Cerebellar cortex (tissue), 1 donor: Measurements from ENCODE around the gene FAM107A.

Experiments
- DNase-seq: peaks from one replicate; pipeline ENCODE4 v3.0.0-alpha.2; 2015; ENCODE audit warnings: low spot score

Gene FAM107A, protein sequence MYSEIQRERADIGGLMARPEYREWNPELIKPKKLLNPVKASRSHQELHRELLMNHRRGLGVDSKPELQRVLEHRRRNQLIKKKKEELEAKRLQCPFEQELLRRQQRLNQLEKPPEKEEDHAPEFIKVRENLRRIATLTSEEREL

DNA sequence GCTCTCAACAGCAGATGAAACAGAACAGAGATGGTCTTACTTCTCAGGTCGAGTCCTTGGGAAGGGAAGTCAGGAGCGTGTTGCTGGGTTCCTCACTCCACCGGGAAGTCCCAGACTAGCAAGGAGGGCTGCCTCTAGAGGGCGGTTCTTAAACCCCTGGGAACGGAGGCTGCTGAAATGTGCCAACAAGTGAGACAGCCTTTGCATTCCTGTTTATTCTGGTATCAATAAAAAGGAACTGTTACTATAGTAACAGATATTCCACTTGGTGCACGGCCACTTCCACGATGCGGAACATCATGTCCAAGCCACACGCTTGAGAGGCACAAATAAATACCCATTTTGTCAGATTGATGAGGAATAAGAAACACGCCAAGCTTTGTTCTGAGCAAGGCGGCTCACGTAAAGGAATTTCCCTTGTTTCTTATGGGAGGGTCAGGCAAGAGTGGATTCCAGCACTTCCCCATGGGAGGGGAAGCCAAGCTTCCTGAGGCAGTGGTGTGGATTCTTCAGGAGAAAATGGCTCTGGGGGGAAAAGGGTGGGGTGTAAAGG lies at the start of gene FAM107A:
Gene FAM107A, minus strand, starts transcription at position 123 of the 553 bp plus-strand sequence. CDS start 7,531 bp downstream, outside the sequence.
- DNase-seq, result peak; percentile 55

DNA sequence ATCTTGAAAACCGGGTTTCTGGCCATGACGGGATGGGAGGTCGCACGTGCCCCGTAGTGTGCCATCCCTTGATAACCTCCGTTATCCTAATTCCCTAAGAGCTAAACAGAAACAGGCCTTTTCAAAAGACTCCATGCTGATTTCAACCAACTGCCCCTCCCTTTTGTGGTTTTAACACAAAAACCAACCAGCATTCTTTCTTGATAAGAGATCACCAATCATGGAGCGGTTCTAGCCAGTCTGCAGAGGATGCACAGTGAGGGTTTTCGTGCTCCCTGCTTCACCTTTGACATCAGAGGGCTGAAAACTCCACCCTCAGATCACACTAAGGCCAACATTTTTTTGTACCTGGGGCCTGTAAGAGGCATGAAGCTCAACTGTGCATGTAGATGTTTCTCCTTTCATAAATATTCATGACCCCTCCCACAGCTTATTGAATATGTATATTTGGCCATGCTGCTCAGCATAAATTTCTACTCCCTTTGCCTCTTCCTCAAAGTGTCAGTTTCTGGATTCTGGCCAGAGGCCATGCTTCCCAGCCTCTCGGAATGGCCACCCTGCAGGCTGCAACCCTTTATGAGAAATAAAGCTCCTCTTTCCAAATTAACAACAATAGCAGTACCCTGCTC lies 48.1 kb upstream of the FAM107A start:
- DNase-seq, result no peak

DNA sequence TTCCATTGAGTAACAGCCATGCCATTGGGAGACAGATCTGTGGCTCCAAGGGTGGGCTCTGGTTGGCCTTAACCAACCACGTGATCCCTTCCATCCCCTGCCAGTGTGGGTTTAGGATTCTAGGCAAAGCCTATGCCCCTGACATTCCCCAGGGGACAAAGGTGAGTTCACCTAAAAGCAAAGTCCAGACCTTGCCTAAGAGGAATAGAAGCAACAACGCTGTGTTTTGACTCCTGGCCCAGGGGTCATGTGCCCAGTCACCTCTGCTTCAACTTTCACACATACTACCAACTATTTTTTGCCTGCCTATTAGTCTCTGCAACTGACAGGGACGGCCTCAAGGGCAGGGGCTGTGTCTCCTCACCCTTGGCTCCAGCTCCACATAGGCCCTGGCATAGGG lies 47.4 kb upstream of the FAM107A start:
- no peak for DNase-seq

DNA sequence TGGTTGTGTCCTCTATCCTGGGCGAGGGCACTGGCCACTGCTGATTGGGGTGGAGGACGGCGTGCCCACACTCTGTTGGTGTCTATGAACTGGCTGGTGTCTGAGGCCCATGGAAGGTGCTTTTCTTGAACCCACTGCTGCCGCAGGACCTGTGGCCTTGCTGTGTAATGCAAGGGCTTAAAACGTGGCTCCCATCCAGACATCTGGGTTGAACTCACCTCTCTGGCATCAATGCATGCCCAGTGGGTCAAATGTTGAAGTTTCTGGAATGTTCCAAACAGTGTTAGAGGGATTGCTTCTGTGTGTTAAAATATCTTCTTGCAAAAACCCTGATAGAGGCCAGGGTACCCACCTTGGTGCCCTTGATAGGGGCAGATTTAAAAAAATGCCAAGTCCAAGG lies 46.8 kb upstream of the FAM107A start:
- no peak for DNase-seq

DNA sequence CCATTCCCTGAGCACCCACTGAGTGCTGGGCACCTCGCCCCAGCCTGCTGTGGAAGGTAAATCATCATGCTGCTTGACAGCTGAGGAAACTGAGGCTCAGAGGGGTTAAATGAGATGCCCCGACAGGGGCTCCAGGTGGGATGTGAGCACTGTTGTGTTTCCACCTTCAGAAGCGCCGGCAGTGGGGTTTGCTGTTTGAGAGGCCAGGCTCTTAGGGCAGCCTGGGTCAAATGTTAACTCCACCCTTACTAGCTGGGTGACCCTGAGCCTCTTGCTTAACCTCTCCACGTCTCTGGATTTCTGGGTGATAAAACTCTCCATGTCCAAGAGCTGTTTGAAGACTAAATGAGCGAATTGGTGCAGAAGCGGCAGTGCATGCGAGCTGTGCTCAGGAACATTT lies 46.3 kb upstream of the FAM107A start:
- no peak for DNase-seq

DNA sequence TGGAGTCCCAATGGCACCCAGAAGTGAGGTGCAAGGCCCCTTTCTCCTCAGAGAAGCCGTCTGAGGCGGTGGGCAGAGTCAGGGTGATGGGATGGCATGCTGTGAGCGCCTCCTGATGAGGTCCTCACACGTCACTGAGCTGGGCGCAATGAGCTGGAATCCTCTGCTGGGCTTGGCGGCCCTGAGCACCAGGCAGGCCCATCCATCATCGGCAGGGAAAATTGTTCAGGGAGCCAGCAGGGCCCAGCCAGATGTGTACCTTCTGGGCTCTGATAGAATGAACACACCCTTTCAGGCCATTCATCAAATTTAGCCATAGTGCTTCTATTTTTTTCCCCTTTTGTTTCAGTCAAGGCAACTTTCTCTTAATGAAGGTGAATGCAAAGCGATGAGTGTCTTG lies 45.7 kb upstream of the FAM107A start:
- DNase-seq, result no peak

DNA sequence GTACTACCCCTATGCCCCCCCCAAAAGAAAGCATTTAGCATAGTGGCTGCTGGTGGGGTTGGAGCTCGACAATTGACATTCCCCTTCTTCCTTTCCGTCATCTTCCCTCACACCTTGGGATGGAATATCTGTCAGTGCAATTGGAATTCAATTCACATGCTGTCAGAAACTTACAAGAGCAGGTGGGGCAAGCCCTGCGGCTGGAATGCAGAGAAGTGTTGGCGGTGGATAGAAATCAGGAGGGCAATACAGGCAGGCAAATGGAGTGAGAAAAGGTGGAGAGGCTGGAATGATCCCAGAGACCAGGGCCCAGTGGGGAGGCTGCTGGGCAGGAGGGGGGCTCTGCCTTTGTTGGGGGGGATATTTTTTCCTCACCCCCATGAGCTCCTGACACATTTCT lies 45.2 kb upstream of the FAM107A start:
- no peak for DNase-seq

DNA sequence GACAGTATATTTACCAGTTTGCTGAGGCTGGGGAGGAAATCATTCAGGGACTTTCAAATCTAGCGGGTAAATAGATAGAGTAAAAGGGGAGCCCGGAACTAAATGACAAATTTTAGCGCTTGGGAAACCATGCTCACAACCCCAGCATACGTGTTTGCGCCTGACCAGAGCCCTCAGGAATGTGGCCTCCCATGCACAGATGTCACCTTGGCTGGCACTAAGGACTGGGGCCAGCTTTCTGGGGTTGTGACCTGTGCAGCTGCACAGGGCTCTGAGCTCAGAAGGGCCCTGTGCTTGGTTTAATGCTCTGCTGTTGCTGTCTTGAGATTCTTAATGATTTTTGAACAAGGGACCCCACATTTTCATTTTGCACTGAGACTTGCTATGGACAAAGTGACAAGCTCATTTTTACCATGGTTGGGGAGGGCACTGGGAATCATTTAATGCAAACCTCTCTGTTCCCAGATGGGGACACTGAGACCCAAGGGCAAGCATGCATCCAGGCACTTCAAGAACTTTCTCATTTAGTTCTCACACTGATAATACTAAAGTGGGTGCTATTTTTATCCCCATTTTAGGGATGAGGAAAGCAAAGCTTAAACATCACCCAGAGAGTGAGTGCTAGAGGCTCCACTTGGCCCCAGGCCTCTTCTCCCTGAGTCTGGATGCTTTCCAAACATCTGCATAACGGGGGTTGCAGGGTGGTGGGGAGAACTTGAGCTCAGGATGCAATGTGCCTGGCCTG lies 44.1 kb upstream of the FAM107A start:
- DNase-seq, result no peak

DNA sequence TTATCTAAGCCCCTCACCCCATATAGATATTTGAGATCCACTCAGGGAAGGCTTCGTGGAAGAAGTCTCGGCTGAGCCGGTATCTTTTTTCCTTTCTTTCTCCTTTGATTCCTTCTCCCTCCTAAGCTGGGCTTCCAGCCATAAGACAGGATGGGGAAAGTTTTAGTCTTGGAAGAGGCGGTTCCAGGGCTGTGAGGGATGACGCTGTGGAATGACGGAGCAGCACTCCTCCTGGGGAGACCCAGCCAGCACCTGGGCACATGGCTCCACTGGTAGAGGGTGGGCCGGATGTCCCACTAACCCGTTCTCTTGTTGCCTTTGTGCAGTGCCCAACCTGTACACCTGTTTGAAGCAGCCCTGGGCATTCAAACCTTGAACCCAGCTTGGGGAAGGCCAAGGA lies 43.2 kb upstream of the FAM107A start:
- no peak for DNase-seq

DNA sequence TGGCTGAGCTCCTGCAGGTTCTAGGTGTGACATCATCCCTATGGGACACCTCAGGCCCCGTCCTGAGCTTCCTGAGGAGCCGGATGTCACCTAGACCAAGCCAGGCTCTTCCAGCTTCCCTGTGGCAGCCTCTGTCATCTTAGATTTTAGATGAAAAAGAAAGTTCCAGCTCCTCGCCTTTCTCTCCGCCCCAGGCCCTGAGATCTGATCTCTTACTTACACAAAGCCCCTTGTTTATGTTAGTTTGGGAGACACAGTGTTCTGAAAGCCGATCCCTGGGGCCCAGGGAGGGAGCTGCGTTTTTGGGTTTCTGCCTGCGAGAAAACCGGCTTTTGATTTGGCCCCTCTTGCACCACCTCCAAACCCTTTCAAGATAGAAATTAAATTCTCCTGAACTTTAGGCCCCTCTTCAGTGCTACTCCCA lies 40.2 kb upstream of the FAM107A start:
- DNase-seq, result no peak

DNA sequence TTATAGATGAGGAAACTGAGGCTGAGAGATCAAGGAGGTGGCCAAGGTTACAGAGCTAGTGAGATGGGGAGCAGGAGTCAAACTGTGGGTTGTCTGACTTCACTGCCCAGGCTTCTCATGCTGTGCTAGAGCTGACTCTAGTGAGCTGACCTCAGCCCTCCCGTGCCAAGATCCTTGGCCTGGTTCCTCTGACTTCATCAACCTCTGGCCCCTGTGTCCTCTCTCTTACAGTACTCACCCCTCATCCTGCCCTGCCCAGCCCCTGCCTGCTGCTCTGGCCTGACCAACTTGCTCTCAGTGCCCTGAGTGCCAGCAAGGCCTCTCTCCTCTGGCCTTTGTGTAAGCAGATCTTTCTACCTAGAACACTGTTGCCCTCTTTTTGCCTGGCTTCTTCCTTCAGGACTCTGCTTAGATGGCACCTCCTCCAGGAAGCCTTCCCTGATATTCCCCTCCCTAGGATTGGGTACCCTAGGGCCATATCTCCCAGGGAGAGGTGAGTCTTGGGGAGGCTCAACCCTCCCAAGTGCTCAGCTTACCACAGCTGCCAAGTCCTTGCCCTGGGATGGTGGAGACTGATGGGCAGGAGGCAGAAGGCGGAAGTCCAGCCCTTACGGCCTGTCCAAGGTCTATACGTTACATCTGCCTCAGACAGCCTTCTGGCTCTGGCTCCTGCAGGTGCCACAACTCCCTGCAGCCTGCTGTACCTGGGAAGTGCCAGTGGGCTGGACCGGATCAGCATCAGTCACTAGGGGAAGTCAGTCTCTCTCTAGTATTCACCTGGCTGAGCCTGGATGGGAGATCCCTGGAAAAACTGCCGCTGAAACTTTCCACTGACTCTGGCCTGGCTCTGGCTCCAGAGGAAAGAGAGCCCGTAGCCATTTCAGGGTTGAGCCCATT lies 36.3 kb upstream of the FAM107A start:
- DNase-seq, result no peak

DNA sequence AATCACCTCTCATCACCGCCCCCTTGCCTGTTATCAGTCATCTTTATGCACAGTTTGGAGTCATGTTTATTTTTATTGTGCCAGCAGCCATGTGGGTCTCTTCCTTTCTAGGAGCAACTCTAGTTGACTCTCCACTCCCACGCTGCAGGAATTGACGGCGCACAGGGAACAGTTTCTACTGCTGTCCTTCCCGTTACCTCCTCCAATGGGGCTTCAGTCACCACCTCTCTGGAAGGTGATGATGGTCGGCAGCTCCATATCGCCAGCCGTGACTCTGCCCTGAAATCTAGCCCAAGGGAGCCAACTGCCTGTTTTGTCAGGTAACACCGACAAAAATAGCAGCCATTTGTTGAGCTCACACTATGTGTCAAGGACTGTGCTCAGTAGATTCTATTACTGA lies 35.6 kb upstream of the FAM107A start:
- no peak for DNase-seq

DNA sequence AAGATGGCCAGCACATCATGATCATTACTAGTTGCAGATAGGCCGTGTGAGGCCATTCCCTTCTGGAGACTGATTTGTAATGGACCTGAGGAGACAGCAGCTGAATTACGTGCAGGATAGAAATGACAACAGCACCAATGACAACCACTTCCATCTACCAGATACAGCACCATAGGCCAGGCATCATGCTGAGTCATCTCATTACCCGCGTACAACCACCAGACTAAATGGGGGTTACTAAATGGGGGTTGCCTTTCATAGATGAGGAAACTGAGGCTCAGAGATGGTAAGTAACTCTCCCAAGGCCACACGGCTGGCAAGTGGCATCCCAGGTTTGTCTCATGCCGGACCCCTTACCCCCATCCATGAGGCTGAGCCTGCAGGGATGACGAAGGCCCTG lies 32.8 kb upstream of the FAM107A start:
- DNase-seq, result no peak

DNA sequence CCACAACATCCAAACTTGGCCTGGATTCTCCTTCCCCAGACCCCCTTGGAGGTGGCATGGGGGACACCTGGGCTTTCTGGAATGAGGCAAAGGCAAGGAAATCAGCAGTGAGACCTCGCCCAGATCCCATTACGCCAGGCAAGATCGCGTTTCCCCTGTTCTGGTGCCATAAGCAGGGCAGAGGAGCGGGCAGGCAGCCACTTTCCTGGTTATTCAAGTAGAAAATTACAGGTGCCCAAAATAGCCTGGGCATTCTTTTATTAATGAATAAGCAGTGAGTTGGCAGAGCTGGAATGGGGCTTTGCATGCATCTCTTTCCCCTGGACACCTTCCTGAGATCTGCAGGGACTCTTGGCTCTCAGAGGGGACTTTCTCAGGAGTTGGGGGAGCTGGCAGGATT lies 31.5 kb upstream of the FAM107A start:
- DNase-seq, result peak; percentile 96

DNA sequence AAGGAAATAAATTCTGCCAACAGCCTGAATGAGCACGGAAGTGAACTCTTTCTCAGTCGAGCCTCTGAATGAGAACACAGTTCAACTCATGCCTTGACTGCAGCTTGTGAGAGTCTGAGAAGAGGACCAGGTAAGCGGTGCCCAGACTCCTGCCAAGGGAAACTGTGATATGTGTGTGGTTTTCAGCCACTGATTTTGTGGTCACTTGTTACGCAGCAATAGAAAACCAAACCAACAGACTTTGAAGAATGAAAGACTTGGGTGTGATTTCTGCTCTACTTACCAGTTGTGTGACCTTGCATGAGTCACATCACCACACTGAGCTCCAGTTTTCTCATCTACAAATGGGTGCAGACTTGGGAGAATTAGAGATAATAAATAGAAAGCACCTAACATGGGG lies 30.6 kb upstream of the FAM107A start:
- no peak for DNase-seq

DNA sequence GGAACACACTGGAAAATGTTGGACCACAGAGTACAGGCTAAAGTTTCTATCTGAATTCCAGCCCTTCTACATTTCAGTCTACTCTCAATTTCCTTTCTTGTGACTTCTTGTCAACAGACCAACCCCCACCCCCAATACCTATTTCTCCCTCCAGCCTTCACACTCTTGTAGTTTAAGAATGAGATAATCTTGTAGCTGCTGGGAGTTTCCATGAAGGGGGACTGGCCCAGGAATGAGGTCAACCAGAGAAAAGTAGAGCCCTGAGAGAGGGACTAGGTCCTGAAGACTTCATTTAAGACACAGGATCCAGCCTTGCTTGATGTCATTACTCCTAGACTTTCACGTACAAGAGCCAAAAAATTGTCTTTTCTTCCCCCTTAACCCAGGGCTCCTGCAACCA lies 29.5 kb upstream of the FAM107A start:
- DNase-seq, result no peak

DNA sequence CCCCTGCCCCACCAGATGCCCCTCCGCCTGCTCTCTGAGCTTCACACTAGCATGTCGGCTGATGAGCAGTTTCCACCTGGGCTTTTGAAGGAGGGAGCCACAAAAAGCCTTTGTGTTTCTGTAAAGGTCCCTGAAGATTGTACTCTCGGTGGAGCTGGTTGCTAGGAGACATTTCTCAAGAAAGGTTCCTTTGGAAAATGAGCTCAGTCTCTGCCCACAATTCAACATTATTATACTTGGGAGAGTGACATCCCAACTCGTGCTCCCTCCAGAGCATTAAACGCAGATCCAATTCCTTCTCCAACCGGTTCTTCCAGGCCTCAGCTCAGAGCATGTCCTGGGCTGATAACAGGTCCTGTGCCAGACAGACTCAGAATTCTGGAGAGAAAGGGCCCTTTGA lies 26.8 kb upstream of the FAM107A start:
- DNase-seq, result no peak

DNA sequence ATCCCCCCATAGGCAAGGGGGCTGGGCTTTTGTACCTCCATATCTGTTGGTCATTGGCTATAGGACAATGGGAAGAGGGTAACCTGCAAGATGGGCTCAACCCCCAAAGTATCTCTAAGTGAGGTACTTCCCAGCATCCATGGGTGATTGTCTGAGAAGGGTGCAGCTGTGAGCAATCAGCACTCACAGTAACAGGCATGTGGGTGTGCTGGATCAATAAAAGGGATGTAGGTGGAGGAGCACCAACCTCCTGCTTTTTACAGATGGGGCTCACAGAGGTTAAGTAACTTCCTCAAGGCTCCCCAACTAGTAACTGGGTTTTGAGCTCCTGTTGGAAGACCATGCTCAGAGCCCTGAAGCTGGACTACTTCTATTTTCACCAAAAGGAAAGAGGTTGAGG lies 26.4 kb upstream of the FAM107A start:
- no peak for DNase-seq

DNA sequence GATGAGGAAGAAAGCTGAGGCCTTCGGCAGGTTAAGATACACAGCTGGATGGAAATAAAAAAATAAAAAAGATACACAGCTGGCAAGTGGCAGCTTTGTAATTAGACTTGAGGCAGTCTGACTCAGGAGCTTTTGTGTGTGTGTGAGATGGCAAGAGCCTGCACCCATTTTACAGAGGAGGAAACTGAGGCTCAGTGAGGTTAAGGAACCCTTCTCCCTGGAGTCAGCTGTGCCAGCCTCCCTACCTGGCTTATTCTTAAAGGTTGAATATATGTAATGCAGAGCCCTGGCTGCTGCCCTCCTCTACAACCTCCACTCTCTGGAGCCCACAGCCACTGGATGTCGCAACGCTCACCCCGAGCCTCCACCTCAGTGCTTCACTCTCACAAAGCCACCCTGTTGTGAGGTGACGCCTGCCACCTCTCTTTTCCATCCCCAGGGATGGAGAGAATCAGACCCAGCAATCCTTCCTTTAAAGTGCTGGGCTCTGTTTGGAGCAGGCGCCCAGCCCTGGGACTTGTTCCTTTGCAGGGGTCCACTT lies 20.6 kb upstream of the FAM107A start:
- no peak for DNase-seq

DNA sequence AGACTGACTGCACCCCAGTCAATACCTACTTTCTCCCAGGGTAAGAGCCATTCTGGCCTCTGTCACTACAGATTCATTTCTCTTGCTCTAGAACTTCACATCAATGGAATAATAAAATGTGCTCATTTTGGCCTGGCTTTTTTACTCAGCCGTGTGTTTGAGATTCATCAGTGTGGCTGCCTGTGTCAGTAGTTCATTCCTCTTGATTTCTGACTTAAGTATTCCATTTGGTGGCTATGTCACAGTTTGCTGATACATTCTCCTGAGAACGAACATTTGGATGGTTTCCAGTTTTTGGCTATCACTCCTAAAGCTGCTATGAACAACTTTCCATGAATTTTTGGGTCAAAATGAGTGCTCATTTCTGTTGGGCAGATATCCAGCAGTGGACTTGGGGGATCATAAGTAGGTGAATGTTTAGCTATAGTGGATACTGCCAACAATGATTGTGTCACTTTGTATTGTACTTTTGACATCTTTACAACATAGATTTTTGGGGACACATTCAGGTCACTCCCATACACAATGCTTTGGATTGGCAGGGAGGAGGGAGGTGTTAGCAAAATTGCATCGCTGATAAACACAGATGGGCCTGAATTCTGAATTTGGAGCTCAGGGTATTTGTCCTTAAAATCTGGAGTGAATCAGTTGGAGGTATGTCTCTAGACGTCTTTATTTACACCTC lies 19.8 kb upstream of the FAM107A start:
- no peak for DNase-seq

DNA sequence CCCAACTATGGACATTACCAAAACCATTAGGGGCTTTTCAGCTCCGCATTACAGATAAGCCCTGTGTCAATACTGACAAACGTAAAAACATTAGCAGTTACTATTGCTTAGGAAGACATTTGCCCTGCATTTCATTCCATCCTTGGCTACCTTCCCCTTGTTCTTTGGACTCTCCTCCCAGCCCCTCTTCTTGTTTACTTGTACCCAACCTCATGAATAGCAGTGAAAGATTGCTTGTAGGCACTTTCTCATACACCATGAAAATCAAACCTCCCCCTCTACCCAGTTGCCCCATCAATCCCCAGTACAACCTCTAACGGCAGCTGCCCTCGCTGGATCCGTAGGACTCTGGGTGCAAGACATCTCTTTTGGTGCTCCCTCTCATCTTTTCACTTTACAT lies 16.9 kb upstream of the FAM107A start:
- no peak for DNase-seq
